HG02970 (cell line): Measurements from ENCODE around the gene CEP131.

ENCODE experiments used
- ATAC-seq: cut with Tn5 transposase; IDR thresholded peaks from one replicate; pipeline ENCODE4 v1.9.1; 2021; ENCODE audit warnings: mild to moderate bottlenecking, moderate library complexity, moderate number of reproducible peaks; ENCODE audit not compliant: unreplicated experiment, low FRiP score

CEP131 gene

GRCh38 chr17:81222906-81223761 lies at the start of gene CEP131:
Gene CEP131 (minus strand): TSS chr17:81222965. CDS start chr17:81220056, 2,909 bp downstream.
- peak; percentile 95 for ATAC-seq

GRCh38 chr17:81271226-81271625 lies 48.5 kb upstream of the CEP131 start:
- no peak for ATAC-seq

GRCh38 chr17:81270279-81270678 lies 47.5 kb upstream of the CEP131 start:
- ATAC-seq, result no peak

GRCh38 chr17:81267390-81268067 lies 44.8 kb upstream of the CEP131 start:
- ATAC-seq, result no peak

GRCh38 chr17:81265576-81265975 lies 42.8 kb upstream of the CEP131 start:
- ATAC-seq, result no peak

GRCh38 chr17:81264640-81265039 lies 41.9 kb upstream of the CEP131 start:
- no peak for ATAC-seq

- ATAC-seq, result no peak
Observed at GRCh38 chr17:81263371-81264181, 40.8 kb upstream of the CEP131 start.

- no peak for ATAC-seq
Observed at GRCh38 chr17:81261582-81262336, 39.0 kb upstream of the CEP131 start.

- no peak for ATAC-seq
Observed at GRCh38 chr17:81261096-81261495, 38.3 kb upstream of the CEP131 start.

- ATAC-seq, result no peak
Observed at GRCh38 chr17:81260641-81261040, 37.9 kb upstream of the CEP131 start.

GRCh38 chr17:81260171-81260570 lies 37.4 kb upstream of the CEP131 start:
- ATAC-seq, result no peak

GRCh38 chr17:81259058-81259605 lies 36.4 kb upstream of the CEP131 start:
- no peak for ATAC-seq

- ATAC-seq, result no peak
Observed at GRCh38 chr17:81258292-81258691, 35.5 kb upstream of the CEP131 start.

- no peak for ATAC-seq
Observed at GRCh38 chr17:81257533-81257932, 34.8 kb upstream of the CEP131 start.

- ATAC-seq, result no peak
Observed at GRCh38 chr17:81256616-81257015, 33.9 kb upstream of the CEP131 start.

GRCh38 chr17:81254955-81255717 lies 32.4 kb upstream of the CEP131 start:
- ATAC-seq, result no peak

- no peak for ATAC-seq
Observed at GRCh38 chr17:81253358-81254131, 30.8 kb upstream of the CEP131 start.

GRCh38 chr17:81252987-81253329 lies 30.2 kb upstream of the CEP131 start:
- no peak for ATAC-seq
